Activated CD4-positive, alpha-beta T cell treated with anti-CD3 and anti-CD28 coated beads, Interleukin-2, amount 50 U/mL, for 24 hours (primary cell): ENCODE results near the gene GARIN5B.

Source experiments
- DNase-seq, 2 donors: peaks; one replicate each; pipeline ENCODE4 v3.0.0-alpha.2; 2020; ENCODE audit warnings: low read depth in 1 of 2, low spot score in 1 of 2

GARIN5B gene

GRCh38 chr19:55372316-55373081, 9.4 kb upstream of the GARIN5B start:
- no peak for DNase-seq

DNA sequence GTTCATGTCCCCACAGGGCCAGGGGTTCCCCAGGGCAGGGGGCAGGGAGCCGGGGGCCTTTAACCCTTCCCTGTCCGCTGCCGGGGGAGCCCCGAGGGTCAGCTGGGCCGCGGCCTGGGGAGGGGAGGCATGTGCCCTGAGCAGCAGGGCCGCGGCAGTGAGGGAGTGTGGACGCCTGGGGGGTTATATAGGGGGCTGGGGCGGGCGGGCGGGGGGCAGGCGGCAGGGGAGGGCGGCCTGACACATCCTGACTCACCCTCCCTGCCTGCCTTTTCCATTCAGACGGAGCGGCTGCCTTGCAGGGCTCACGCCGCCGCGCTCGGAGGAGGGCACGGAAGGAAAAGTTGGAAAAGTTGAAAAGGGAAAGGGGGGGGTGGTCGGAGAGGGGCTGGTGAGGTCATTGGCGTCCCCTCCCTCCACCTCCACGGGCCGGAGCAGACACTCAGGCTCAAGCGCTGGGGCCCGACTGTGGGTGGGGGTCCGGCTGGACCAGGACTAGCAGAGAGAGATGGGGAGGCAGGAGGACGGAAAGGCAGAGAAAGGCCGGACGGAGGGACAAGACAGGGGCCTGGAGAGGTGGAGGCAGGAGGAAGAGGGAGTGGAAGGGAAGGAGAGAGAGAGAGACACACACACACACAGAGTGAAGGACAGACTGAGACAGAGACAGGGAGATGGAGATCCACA, 7.4 kb upstream of the GARIN5B start, which contains the start of gene IL11:
Gene IL11, minus strand, starts transcription at position 159 of the 684 bp plus-strand sequence. Its CDS starts 153 bp downstream, at position 6.
- DNase-seq = no peak

DNA sequence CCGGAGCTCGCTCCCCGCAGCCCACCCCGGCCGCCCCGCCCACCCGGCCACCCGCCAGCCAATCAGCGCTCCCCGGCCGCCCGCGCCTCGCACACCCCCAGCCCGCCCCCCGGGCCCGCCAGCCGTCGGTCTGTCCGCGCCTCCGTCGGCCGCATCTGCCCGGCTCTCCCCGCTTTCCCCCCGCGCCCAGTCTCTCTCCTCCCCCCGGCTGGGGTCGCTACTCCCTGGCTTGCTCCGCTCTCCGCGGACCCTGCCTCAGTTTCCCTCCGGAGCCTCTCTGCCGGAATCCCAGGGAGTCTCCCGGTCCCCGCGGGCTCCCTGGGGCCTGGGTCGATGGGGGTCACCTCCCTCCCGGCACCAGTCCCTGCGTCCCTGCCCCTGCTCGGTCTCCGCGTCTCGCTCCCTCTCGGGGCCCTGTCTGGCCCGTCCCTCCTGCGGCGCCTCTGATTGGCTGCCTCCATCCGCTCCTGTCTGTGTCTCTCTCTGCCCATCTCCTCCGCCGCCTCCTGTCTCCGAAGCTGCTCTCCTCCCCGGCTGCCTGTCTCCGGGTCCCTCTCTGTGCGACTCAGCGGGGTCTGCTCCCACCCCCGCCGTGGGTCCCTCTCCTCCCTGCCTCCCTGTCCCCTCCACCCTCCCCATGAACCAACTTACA, 6.7 kb upstream of the GARIN5B start:
- DNase-seq = no peak

- no peak for DNase-seq
Observed at GRCh38 chr19:55368701-55369563, 5.9 kb upstream of the GARIN5B start.

- no peak for DNase-seq
Observed at GRCh38 chr19:55368106-55368505, 5.0 kb upstream of the GARIN5B start.

GRCh38 chr19:55366790-55367189, 3.7 kb upstream of the GARIN5B start:
- no peak for DNase-seq

DNA sequence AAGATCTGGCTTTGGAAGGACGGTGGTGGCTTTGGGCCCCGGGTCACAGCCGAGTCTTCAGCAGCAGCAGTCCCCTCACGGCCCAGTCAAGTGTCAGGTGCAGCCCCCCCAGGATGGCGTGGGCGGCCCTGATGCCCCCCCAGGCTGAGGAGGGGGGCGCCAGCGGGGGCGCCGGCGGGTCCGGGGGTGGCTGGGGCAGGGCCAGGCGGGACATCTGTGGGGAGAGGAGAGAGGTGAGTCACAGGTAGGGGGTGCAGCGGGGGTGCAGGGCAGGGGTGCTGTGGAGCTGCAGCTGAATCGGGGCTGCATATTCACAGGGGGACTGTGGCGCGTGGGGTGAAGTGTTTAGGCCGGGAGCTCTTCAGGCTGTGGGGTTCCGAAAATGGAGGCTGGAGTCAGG, 2.9 kb upstream of the GARIN5B start:
- no peak for DNase-seq

GRCh38 chr19:55365245-55365644, 2.2 kb upstream of the GARIN5B start:
- DNase-seq = no peak

DNA sequence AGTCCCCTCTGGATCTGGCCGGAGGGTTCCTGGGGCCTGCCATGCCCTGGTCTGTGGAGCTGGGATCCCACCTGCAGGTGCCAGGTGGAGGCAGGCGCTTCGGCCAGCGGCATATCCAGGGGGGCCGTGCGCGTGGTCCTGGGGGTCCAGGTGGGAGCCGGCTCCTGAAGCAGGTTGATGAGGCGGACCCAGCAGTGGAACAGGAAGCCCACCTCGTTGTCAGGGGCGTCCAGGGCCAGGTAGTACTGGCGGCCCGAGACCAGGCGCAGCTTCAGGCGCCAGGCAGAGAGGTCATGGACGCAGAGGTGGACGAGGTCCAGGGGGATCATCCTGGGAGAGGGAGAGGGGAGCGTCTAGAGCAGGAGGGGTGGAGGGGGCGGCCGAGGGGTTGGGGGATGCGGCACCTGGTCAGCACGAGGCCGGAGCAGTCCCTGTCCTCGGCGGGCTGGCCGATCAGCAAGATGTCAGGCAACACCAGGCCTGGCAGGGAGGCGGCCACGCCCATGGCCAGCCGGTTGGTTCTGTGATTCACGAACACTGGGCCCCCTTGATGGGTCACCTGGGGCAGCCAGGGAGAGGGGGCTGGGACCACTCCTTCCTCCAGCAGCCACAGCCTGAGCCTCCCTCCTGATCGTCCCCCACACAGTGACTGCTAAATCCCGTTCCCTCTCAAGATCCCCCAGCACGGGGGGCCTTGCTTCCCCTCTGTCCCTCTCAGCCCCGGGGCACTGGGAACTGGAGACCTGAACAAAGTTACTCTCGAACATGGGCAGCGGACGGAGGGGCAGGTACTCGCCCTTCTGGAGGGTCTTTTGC, 678 bp downstream of the GARIN5B start:
- no peak for DNase-seq

GRCh38 chr19:55360902-55361301, 2.2 kb downstream of the GARIN5B start:
- DNase-seq = no peak

DNA sequence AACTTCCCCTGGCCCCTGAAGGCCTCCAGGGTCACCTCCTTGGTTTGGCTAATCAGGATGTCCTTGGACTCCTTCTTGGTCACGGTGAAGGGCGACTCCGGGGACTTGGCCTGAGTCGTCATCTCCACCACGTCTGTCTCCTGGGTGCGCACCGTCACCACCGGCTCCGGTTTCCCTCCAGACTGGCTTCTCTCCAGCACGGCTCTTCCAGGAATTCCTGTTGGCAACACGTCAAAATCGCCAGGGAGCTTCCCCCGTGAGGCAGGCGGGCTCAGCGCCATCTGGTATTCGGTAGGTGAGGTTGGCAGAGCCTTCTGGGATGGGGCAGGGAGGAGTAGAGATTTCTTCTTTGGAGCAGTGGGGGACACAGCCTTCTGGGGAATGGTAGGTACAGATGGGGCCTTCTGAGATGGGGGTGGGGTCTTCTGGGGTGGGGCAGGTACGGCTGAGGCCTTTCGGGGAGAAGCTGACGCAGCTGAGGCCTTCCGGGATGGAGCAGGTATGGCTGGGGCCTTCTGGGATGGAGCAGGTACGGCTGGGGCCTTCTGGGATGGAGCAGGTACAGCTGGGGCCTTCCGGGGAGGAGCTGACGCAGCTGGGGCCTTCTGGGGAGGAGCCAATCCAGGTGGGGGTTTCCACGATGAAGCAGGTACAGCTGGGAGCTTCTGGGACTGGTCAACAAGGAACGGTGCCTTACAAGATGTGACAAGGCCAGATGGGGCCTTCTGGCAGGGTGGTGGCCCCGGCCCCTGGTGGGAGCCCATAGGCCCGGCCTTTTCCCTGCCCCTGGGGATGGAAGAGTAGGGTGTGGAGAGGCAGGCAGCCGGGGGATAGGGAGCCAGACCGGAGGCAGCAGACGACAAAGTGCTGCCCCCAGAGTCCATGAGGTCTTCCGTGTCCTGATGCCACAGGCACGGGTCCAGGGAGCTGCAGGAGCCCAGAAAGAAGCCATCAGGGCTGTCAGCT, 3.8 kb downstream of the GARIN5B start:
- no peak for DNase-seq

- no peak for DNase-seq
Observed at GRCh38 chr19:55358493-55358892, 4.6 kb downstream of the GARIN5B start.

DNA sequence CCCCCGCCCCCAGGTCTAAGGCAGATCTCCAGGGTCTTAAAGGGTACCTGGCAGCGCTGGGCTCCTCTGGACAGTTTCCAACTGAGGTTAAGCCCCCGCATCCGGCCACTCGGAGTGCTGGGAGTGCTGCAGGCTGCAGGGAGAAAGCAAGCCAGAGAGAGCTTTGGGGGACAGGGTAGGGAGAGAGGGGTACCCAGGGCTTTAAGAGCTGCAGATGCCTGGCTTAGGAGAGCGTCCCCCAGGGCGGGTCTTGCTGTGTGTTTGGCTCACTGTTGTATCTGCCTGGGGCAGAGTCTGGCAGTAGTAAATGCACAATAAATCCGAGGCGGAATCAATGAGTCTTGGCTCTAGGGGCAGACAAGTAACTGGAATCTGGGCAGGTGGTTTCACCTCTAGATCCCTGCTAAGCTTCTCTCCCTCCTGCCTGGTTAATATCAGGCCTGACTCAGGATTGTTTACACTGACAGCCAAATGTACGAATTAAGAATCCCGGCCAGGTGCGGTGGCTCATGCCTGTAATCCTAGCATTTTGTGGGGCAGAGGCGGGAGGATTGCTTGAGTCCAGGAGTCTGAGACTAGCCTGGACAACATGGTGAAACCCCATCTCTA, 7.7 kb downstream of the GARIN5B start:
- no peak for DNase-seq

DNA sequence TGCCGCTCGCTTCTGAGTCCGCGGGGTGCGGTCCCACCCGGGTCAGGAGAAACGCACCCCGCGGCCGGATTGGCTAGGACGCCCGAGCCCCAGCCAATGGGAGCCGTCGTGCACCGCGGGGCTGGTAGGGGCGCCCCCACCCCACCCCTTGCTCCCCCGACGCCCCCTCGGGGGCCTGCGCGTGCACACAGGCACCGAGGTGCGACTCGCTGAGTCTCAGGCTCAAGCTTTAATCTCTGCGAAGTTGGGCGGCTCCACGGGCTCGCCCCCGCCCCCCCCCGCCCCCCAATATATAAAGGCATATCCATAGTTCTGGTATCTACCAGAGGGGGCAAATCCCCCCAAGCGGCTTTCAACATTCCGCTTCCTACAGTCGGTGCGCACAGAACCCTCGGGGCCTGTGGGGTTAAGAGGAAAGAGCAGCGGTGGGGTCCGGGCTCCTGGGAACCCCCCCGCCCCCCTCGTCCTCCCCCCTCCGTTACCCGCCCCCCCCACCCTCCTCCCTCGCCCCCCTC, 8.3 kb downstream of the GARIN5B start, which contains the start of gene COX6B2:
Gene COX6B2, minus strand, starts transcription at position 22 of the 515 bp plus-strand sequence. CDS start 198 bp downstream, outside the sequence.
- DNase-seq = no peak

DNA sequence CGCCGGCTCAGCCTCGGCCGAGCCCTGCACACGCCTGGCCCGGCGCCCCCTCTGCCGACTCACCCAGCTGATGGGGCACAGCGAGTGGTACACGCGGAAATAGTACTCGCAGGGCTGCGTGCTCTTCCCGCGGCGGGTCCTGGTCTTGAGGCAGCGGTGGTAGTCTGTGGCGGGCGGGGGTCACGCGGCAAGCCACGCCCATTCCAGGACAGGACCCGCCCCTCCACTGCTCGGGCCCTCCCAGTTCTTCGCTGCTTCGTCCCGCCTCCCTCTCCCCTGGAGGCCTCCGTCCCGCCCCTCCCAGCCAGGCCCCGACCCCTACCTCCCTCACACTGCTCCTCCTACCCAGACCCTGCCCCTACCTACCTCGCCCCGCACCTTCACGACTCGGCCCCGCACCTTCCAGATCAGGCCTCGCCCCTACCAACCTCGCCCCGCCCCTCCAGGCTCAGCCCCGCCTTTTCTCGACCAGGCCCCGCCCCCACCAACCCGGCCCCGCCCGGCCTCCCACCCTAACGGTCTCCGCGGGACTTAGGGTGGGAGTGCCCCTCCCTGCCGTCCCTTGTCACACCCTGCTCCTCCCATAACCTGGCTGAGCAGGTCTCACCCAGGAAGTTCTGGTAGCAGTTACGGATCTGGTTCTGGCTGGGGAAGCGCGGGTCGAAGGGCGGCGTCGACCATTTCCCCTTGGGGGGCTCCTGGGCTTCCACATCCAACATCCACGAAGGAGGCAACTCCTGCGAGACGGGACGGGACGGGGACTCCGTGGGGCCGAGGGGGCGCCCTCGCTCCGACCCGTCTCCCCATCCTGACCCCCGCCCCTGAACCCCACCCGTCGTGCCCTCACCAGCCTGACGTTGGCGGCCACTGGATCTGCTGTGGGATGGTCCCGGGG, 9.0 kb downstream of the GARIN5B start:
- DNase-seq = peak; percentile 20 to 43

GRCh38 chr19:55353356-55353802, 9.7 kb downstream of the GARIN5B start:
- no peak for DNase-seq

DNA sequence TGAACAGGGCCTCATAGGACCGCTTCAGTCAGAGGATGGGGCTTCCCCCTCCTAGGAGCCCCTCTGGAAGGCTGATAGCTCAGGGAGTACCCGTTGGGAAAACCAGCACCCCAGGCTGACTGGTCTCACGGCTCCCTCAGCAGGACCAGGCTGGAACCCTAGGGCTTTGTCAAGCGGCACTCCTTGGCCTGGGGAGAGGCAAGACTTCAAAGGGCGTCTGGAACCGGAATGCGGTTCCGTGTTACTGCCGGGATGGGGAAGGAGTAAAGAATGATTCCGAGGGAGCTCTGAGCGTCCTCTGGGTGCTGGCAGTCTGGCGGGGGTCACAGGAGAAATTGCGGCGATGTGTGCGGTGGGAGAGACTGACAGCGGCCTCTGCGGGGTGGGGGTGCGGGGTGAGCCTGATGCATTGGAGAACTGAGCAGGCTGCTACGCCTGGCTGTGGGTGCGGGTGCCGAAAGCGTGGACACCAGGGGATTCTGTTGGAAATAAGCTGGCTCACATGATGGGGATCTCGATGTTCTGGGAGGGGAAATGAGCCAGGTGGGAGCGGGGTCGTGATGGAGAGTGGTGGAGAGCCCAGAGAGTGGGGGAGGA, 10.4 kb downstream of the GARIN5B start:
- no peak for DNase-seq
